Fibroblast of pulmonary artery (primary cell): ENCODE data around the gene PRMT7.

Source experiments
- DNase-seq: peaks from one replicate; pipeline ENCODE4 v3.0.0-alpha.2; 2010; ENCODE audit warnings: low read depth
- H3K4me3 ChIP-seq: replicated peaks from 2 replicates; pipeline ENCODE4 v1.5.1; 2011; ENCODE audit warnings: low read depth, mild to moderate bottlenecking, control low read depth, low read length, moderate library complexity
- CTCF ChIP-seq: IDR thresholded peaks from 2 replicates; pipeline ENCODE4 v1.5.1; 2011; ENCODE audit warnings: mild to moderate bottlenecking, control low read depth, low read length, inconsistent platforms; ENCODE audit errors: missing control alignments

PRMT7 gene

GRCh38 chr16:68297908-68298307 lies 12.9 kb upstream of the PRMT7 start:
- no peak for TF ChIP-seq CTCF
- DNase-seq = peak; percentile 15

GRCh38 chr16:68298312-68298711 lies 12.5 kb upstream of the PRMT7 start:
- no peak overlapping the region for H3K4me3 ChIP-seq
- DNase-seq = no peak
- no peak for TF ChIP-seq CTCF

More at GRCh38 chr16:68297908-68298307, 12.9 kb upstream of the PRMT7 start:
- H3K4me3 ChIP-seq = no peak overlapping the region

- TF ChIP-seq CTCF = no peak
- H3K4me3 ChIP-seq = no peak overlapping the region
- DNase-seq = peak; percentile 74
Measured at GRCh38 chr16:68298907-68299561, 11.8 kb upstream of the PRMT7 start.

- DNase-seq = no peak
- no peak for TF ChIP-seq CTCF
- no peak overlapping the region for H3K4me3 ChIP-seq
Measured at GRCh38 chr16:68299571-68300453, 11.0 kb upstream of the PRMT7 start.

GRCh38 chr16:68300734-68301459 lies 9.9 kb upstream of the PRMT7 start:
- DNase-seq = peak; percentile 39
- TF ChIP-seq CTCF = no peak
- no peak overlapping the region for H3K4me3 ChIP-seq

- H3K4me3 ChIP-seq = no peak overlapping the region
- TF ChIP-seq CTCF = no peak
- DNase-seq = no peak
Measured at GRCh38 chr16:68306633-68307032, 4.2 kb upstream of the PRMT7 start.
